Adrenal gland (tissue), 12 donors: Measurements from ENCODE around the gene MYBBP1A. TPM values are rescaled to one million over a fixed set of nuclear protein-coding genes. Genes with fewer than 3 reads are reported as not detected.

Experiments
- DNase-seq, 7 donors: peaks; one replicate each; pipeline ENCODE4 v3.0.0-alpha.2; 2019 to 2020
- H3K27ac ChIP-seq, 5 donors: fragments of 200-600 bp; sonication (generic) in 4 of 5; 1 replicate in 3 of 5; 2 replicates in 2 of 5; pipeline versions ENCODE4 v1.5.1 to v1.8.0; 2016 to 2020; ENCODE audit warnings: mild to moderate bottlenecking in 1 of 5
- H3K27me3 ChIP-seq: fragments of 200-600 bp; 2 replicates; pipeline ENCODE4 v1.8.0; 2021
- H3K36me3 ChIP-seq, 2 donors: fragments of 200-600 bp; replicated peaks in 1 of 2; 1 replicate in 1 of 2; 2 replicates in 1 of 2; pipeline versions ENCODE4 v1.5.1 to v1.8.0; 2018 to 2022
- H3K4me1 ChIP-seq, 2 donors: fragments of 200-600 bp; replicated peaks in 1 of 2; 1 replicate in 1 of 2; 2 replicates in 1 of 2; pipeline versions ENCODE4 v1.5.1 to v1.8.0; 2018 to 2021
- H3K4me3 ChIP-seq, 4 donors: fragments of 200-600 bp; sonication (generic) in 3 of 4; one replicate each; pipeline ENCODE4 v1.5.1; 2016 to 2018
- H3K9me3 ChIP-seq, 3 donors: fragments of 200-600 bp; sonication (generic) in 1 of 3; replicated peaks in 1 of 3; 1 replicate in 2 of 3; 2 replicates in 1 of 3; pipeline versions ENCODE4 v1.5.1 to v1.8.0; 2016 to 2021
- POLR2A ChIP-seq, 2 donors: fragments of 450-650 bp; IDR thresholded peaks; one replicate each; pipeline ENCODE4 v1.6.1; 2017; ENCODE audit warnings: antibody characterized with exemption in 2 of 2, mild to moderate bottlenecking in 2 of 2, moderate library complexity in 1 of 2
- WGBS, 4 donors: extraction: QIAGEN DNeasy Blood & Tissue Kit in 2 of 4; methylation state at CpG; one replicate each; pipeline versions ENCODE4 v1.1.5 to v1.1.7; 2013 to 2017; 5-methylcytosine and 5-hydroxymethylcytosine counted together
- intact Hi-C, 2 donors: fragments of 100-400 bp; cut with DNase I; formaldehyde crosslinking; loops; one replicate each; pipeline versions ENCODE4 v1.14.1 to v1.15.0; 2022 to 2023
- polyA plus RNA-seq, 3 donors: library from polyadenylated mRNA; stranded (reverse); fragments of 200-250 nt in 2 of 3; fragments of 350-450 nt in 1 of 3; fragmentation: Illumina TruSeq in 1 of 3; extraction: RNeasy Lipid Tissue Mini Kit (QIAGEN cat#74804) in 1 of 3; gene quantifications; one replicate each; pipeline ENCODE4 v1.2.3, GENCODE V29; 2013 to 2014
- total RNA-seq, 9 donors: library from RNA; depleted of rRNA in 4 of 9; stranded (reverse); fragments of >200 nt in 4 of 9; fragments of 120-200 nt in 1 of 9; fragmentation: NEBNext Ultra II Directional in 1 of 9; extraction: Animal tissue kit (Norgen Biotek cat#: 25700) in 1 of 9; gene quantifications; one replicate each; pipeline versions ENCODE4 v1.1.0 to v1.2.4, GENCODE V29; 2013 to 2023
- TF ChIP-seq, protein P1 (sequence below), 6 experiments: fragments of 450-650 bp in 4 of 6; fragments of 200-600 bp in 2 of 6; sonication (generic) in 1 of 6; IDR thresholded peaks; 1 replicate in 5 of 6; 2 replicates in 1 of 6; pipeline versions ENCODE4 v1.5.1 to v1.8.0; 2016 to 2021; ENCODE audit warnings: antibody characterized with exemption in 6 of 6, mild to moderate bottlenecking in 2 of 6, moderate library complexity in 1 of 6
- donor health status: healthy with polysubstance abuse.
- donor health status: Bipolar disorder and iron deficiency.
- donor health status: DM: yes; HTN: yes; CAD: no.
- donor health status: DM: no; HTN: no; CAD: no.
- donor health status: DM: no; HTN: no; CAD: no.
- donor health status: DM: yes; HTN: yes; CAD: no.

MYBBP1A gene
- total and polyA plus RNA-seq, 12 donors: 17.9 to 65.5 (median 42.4) TPM

DNA sequence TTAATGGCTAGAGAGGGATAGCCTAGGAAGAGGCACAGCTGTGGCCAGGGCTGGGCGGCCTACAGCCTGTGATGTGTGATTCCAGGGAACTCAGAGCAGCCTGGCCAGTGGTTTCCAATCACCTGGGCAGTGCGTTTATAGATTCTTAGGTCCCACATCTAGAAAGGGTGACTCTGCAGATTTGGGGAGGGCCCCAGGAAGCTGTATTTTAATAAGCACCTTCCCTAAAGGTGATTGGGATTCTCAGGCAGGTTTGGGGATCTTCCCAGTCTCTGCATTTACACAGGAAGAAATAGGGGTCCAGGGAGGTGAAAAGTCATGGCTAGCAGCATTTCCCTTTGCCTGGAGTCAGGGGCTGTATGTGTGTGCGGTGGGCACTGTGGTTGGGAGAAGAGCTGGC is 47.0 kb downstream of the MYBBP1A start:
- Histone ChIP-seq H3K27ac (no peak overlapping the region), H3K4me1 (no peaks in the 10 kb centered on the region), H3K4me3 (no peak overlapping the region), H3K27me3 (peaks cover 8% of the 10 kb centered on the region), H3K36me3 (no peaks in the 10 kb centered on the region), H3K9me3 (no peaks in the 10 kb centered on the region)
- 83 to 88% (median 85%) methylated on average over 2 to 3 of the region's 3 CpGs for WGBS, 4 donors
- no peak for DNase-seq
- intact Hi-C loops: no loop called here
- no peak for TF ChIP-seq POLR2A (IDR thresholded peaks at IDR 0.05)
- TF ChIP-seq, protein P1, sequence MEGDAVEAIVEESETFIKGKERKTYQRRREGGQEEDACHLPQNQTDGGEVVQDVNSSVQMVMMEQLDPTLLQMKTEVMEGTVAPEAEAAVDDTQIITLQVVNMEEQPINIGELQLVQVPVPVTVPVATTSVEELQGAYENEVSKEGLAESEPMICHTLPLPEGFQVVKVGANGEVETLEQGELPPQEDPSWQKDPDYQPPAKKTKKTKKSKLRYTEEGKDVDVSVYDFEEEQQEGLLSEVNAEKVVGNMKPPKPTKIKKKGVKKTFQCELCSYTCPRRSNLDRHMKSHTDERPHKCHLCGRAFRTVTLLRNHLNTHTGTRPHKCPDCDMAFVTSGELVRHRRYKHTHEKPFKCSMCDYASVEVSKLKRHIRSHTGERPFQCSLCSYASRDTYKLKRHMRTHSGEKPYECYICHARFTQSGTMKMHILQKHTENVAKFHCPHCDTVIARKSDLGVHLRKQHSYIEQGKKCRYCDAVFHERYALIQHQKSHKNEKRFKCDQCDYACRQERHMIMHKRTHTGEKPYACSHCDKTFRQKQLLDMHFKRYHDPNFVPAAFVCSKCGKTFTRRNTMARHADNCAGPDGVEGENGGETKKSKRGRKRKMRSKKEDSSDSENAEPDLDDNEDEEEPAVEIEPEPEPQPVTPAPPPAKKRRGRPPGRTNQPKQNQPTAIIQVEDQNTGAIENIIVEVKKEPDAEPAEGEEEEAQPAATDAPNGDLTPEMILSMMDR (IDR thresholded peaks at IDR 0.05): no peak

DNA sequence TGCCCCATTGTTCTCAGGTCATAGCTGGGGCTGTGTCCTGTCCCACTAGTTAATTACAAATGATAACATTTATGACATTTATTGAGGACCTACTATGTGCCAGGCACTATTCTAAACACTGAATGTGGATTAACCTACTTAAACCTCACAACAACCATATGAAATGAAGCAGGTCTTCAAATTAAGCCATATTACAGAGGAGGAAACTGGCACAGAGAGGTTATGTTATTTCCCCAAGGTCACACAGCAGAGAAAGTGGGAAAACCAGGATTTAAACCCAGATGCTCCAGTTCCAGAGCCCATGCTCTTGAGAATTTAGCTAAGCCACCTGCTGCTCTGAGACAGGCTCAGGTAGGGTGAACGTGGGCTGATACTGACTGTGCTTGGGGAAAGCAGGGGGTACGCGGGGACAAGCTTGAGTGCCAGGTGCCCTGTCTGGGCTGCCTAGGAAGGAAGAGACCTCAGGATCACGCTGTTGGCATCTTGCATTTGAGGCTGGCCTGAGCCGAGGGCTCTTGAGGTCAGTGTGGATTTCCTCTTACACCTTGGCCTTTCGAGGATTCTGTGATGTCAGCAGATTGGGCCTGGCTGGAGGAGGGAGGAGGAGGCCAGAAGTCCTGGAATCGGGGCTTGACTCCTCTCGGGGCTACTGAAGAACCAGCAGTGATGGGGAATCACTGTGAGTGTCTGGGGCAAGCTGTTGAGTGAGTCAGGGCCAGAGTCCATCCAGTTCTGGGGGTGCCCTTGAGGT is 47.6 kb downstream of the MYBBP1A start:
- no peak overlapping the region for H3K27ac ChIP-seq
- no peak overlapping the region for H3K4me3 ChIP-seq
- TF ChIP-seq, protein P1 (IDR thresholded peaks at IDR 0.05): no peak
- TF ChIP-seq POLR2A (IDR thresholded peaks at IDR 0.05): no peak
- intact Hi-C loops: no loop called here
- WGBS, 4 donors: 67 to 74% (median 69%) methylated on average over 6 to 8 of the region's 8 CpGs
- peaks cover 13% of the 10 kb centered on the region for H3K27me3 ChIP-seq
- H3K4me1 ChIP-seq: no peaks in the 10 kb centered on the region
- no peak for DNase-seq
- H3K9me3 ChIP-seq: no peaks in the 10 kb centered on the region
- no peaks in the 10 kb centered on the region for H3K36me3 ChIP-seq

DNA sequence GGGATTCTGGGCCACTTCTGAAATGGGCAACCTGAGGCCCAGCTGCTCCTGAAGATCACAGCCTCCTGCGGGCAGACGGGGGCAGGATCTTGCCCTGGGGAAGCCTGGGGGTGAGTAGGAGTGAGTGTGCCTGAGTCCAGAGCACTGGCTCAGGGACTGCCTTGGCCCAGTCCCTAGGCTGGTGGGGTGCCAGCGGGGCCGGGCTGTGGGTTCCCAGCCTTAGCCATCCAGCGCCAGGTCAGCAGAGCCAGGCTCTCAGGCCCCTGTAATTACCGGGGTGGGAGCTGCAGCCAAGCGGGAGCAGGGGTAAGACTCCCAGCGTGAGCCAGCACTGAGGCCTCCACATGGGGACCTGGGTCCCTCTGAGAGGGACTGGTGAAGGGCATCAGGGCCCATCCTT is 48.3 kb downstream of the MYBBP1A start:
- H3K27ac ChIP-seq: no peak overlapping the region
- H3K27me3 ChIP-seq: peaks cover 13% of the 10 kb centered on the region
- intact Hi-C loops: no loop called here
- no peak overlapping the region for H3K4me3 ChIP-seq
- no peak for TF ChIP-seq POLR2A (IDR thresholded peaks at IDR 0.05)
- TF ChIP-seq, protein P1 (IDR thresholded peaks at IDR 0.05): no peak
- no peaks in the 10 kb centered on the region for H3K4me1 ChIP-seq
- 63 to 88% (median 85%) methylated on average over 6 to 8 of the region's 8 CpGs; no CpG with 5 or more reads in 1 of the 4 donors for WGBS, 4 donors
- no peaks in the 10 kb centered on the region for H3K36me3 ChIP-seq
- no peaks in the 10 kb centered on the region for H3K9me3 ChIP-seq
- DNase-seq: no peak

- H3K4me1 ChIP-seq: no peaks in the 10 kb centered on the region
- no peak for DNase-seq
- 40 to 66% (median 65%) methylated on average over 1 to 13 of the region's 13 CpGs for WGBS, 4 donors
- no peak overlapping the region for H3K27ac ChIP-seq
- no peaks in the 10 kb centered on the region for H3K36me3 ChIP-seq
- no peak for TF ChIP-seq POLR2A (IDR thresholded peaks at IDR 0.05)
- TF ChIP-seq, protein P1 (IDR thresholded peaks at IDR 0.05): no peak
- no peak overlapping the region for H3K4me3 ChIP-seq
- H3K27me3 ChIP-seq: peaks cover 13% of the 10 kb centered on the region
- no peaks in the 10 kb centered on the region for H3K9me3 ChIP-seq
- intact Hi-C loops: no loop called here
Observed at GRCh38 chr17:4506175-4506813, 48.9 kb downstream of the MYBBP1A start.
